ENCODE data around the gene PAX3. TPM values are rescaled to one million over a fixed set of nuclear protein-coding genes. Genes with fewer than 3 reads are reported as not detected.

PAX3 gene
- total RNA-seq, 1 donor from 2014 or later: not detected

- DNase-seq (no peak), ATAC-seq (no peak)
- intact Hi-C loops (cut with micrococcal nuclease): no loop called here
These were observed 13.4 kb upstream of the PAX3 start for GRCh38 chr2:222311978-222312738.

- ATAC-seq: no peak
- intact Hi-C loops (cut with micrococcal nuclease): no loop called here
- DNase-seq: no peak
These were observed 12.7 kb upstream of the PAX3 start for GRCh38 chr2:222311319-222311977.

- no peak for ATAC-seq
- no peak for DNase-seq
- intact Hi-C loops (cut with micrococcal nuclease): no loop called here
These were observed 12.0 kb upstream of the PAX3 start for GRCh38 chr2:222310747-222311318.

GRCh38 chr2:222309766-222310165, 11.0 kb upstream of the PAX3 start:
- intact Hi-C loops (cut with micrococcal nuclease): no loop called here

DNA sequence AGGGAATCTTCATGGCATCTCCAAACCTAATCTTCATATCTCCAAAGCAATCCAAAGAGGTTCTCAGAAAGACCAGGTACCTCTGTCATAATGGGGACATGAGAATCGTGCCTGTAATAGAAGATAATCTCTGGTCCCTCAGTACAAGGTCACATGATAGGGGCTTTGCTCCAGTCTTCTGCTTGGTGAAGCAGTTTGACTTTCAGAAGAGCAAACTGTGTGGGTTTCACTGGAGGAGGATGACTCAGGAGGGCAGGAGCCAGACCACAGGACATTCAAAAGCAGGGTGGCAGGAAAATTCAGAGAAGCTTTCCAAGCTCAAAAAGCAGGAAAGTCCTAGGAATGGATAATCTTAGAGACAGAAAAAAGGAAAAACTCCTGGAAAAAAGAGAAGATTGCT, 10.6 kb upstream of the PAX3 start:
- intact Hi-C loops (cut with micrococcal nuclease): no loop called here
- no peak for DNase-seq
- no peak for ATAC-seq

More at GRCh38 chr2:222309766-222310165, 11.0 kb upstream of the PAX3 start:
- DNase-seq (no peak), ATAC-seq (no peak)

GRCh38 chr2:222307978-222308730, 9.4 kb upstream of the PAX3 start:
- ATAC-seq (no peak), DNase-seq (no peak)
- intact Hi-C loops (cut with micrococcal nuclease): no loop called here

- intact Hi-C loops (cut with micrococcal nuclease): no loop called here
- no peak for ATAC-seq
- DNase-seq: no peak
These were observed 8.5 kb upstream of the PAX3 start for GRCh38 chr2:222307143-222307756.

DNA sequence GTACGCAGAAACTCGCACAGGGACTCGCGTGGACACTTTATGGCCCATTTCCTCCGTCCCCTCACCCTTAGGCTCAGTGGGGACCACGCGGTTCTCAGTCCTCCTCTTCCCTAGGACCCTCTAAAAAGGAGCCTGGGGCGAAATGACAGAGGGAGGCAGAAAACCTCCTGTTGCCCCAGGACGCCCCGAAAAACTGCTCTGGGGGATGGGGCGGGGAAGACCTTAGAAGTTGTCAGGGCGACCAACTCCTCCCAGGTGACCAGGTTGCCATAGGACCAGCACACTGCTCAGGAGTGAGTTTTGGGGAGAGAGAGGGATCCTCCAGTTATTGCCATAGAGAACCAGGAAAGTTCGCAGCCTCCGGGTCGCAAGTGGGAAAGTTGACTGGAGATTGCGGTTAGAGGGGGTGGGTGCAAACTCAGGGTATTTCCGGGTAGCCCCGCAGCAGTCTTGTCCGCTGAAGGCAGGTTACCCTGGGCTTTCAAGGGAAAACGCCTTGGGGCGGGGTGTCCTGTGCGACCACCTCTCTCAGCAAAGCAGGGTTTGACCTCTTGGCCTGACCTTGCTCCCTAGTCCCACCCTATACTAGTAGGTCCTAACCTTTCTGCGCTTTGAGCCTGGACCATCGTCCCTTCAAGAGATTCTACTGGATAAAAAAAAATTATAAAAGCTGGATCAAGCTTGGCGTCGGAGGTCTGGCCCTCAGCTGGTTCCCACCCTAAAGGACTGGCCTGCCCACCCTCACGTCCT, 7.8 kb upstream of the PAX3 start:
- ATAC-seq (no peak), DNase-seq (no peak)
- intact Hi-C loops (cut with micrococcal nuclease): no loop called here

GRCh38 chr2:222305516-222306392, 7.0 kb upstream of the PAX3 start:
- ATAC-seq (peak; percentile 44), DNase-seq (no peak)
- intact Hi-C loops (cut with micrococcal nuclease): no loop called here

DNA sequence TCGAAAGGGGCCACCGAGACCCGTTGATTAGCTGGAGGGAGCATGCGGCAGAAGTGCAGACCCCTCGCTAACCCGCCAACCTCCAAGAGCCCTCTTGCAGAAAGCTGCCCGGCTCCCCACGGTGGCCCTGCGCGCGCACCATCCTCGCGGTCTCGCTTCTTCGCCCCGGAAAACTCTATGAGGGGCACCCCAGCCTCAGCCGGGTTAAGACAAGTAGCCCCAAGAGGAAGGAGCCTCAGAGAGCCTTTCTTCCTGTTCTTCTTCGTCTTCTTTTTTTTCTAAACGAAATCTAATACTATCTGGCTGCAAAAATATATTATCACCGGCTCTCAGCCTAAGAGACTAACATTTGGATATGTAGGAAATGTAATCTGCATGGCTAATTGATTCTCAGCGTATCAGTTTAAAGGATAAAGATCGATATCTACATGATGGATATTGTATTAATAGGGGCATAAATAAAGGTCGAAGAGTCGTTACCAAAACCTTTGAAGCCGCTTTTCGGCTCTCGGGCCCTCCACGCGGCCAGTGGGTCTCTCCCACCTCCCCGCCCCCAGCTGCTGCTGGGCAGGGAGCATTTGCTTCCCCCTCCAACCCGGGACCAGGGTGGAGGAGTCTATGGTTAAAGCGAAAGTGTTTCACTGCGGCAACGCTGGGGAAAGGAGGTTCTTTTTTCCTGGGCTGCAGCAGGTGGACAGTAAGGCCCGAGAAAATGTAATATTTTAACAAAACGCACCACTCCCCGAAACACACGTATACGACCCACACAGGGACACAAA, 6.1 kb upstream of the PAX3 start:
- intact Hi-C loops (cut with micrococcal nuclease): no loop called here
- ATAC-seq: no peak
- no peak for DNase-seq

DNA sequence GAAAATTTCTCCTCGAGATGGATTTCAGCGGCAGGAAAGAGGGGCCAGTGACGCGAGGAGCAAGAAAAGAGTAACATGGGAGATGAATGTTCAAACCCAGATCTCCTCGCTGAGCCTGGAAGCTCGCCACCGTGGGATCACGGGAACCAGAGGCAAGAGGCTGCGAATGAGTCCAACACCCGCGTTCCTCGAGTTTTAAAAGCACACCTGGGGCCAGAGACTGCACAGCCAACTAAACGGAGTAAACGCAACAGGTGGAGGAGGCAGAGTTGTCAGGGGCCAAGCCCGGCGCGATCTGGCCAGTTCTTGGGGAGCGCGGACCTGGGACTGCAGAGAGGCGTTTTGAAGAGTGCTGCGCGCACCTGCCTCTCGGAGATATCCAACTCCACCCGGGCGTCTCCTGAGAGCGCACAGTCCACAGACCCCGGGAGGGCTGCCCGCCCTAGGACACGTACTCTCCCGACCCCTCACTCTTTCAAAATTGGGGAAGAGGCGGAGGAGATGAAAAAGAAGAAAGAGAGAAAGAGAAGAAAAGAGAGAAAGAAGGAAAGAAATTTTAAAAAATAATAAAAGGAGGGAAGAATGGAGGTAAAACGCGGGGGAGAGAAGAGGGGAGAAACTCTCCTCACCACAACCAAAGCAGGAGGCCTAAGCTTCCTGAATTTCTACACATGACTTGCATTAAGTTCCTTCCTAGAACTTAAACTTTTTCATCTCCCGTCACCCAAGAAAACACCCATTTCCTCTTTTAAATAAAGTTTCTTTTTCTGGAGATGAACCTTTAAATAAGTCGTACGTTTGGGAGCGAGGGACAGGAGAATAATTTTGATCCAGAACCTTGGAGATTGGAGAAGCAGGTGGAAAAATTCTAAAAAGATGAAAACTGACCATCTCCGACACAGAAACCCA, 5.3 kb upstream of the PAX3 start:
- ATAC-seq (no peak), DNase-seq (no peak)
- intact Hi-C loops (cut with micrococcal nuclease): no loop called here

GRCh38 chr2:222303045-222303827, 4.4 kb upstream of the PAX3 start:
- intact Hi-C loops (cut with micrococcal nuclease): no loop called here
- no peak for ATAC-seq
- no peak for DNase-seq

DNA sequence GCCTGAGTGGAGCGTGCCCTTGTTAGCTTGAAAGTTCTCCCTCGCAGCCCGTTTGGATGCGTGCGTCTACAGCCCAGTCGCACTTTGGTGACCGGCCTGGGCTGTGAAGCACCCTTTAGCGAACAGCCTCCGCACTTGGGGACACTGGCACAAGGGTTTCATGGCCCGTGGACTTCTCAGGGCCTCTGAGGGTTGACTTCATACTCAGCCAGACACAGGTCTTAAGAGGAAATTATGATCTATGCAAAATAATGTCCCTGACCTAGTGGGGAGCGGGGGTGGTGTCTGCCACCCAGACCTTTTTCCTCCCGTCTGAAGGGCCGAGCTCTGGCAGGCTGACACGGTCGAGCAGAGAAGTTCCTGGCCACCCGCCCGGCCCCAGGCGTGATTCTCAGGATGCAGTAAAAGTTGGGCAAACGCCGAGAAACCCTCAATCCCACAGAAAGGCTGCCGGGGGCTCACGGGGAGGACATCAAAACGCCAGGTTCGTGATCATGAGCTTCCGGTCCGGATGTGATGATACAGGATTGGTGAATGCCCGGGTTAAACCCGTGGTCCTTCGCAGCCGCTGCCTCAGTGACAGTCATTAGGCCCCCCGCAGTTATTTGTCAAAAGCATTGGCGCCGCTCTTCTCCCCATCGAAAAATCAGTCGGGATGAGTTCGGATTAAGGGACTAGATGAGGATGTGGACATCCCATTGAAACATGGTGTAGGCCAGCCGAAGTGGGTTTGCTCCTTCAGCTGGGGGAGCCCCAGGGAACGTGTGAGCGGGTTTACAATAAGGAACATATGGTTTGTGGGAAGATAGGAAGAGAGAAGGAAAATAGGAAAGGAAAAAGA, 3.6 kb upstream of the PAX3 start:
- DNase-seq (no peak), ATAC-seq (no peak)
- intact Hi-C loops (cut with micrococcal nuclease): no loop called here

DNA sequence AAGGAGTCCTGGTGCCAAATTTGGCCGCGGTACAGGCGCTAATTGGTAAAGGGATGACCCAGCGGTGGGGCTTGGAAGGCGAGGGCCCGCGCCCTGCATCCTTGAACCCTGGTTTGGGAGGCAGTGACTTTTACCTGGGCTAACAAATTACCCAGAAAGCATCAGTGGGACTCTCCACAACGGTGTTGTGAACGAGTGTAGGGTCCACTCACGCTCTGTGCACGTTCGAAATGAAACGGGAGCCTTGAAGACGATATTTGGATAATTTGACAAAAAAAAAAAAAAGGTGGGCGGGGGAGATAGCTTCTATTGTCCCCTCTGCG, 3.0 kb upstream of the PAX3 start:
- no peak for ATAC-seq
- intact Hi-C loops (cut with micrococcal nuclease): no loop called here

More for the DNA sequence above, 3.0 kb upstream of the PAX3 start:
- DNase-seq: no peak
